Choroid plexus epithelial cell (primary cell): ENCODE measurements around the gene AUTS2.

ENCODE experiments used
- DNase-seq: peaks from one replicate; pipeline ENCODE4 v3.0.0-alpha.2; 2010; ENCODE audit warnings: low read depth
- H3K4me3 ChIP-seq: 2 replicates; pipeline ENCODE4 v1.5.1; 2011; ENCODE audit warnings: low read depth, mild to moderate bottlenecking, control low read depth, low read length, moderate library complexity
- TF ChIP-seq, protein P1 (sequence below): conservative IDR thresholded peaks from 2 replicates; pipeline ENCODE4 v1.5.1; 2011; ENCODE audit warnings: low read depth, mild to moderate bottlenecking, control low read depth, inconsistent platforms, low read length, moderate library complexity

The AUTS2 gene

GRCh38 chr7:69757528-69757927 lies 159.3 kb downstream of the AUTS2 start:
- H3K4me3 ChIP-seq = no peak overlapping the region
- TF ChIP-seq, protein P1, sequence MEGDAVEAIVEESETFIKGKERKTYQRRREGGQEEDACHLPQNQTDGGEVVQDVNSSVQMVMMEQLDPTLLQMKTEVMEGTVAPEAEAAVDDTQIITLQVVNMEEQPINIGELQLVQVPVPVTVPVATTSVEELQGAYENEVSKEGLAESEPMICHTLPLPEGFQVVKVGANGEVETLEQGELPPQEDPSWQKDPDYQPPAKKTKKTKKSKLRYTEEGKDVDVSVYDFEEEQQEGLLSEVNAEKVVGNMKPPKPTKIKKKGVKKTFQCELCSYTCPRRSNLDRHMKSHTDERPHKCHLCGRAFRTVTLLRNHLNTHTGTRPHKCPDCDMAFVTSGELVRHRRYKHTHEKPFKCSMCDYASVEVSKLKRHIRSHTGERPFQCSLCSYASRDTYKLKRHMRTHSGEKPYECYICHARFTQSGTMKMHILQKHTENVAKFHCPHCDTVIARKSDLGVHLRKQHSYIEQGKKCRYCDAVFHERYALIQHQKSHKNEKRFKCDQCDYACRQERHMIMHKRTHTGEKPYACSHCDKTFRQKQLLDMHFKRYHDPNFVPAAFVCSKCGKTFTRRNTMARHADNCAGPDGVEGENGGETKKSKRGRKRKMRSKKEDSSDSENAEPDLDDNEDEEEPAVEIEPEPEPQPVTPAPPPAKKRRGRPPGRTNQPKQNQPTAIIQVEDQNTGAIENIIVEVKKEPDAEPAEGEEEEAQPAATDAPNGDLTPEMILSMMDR = no peak
- no peak for DNase-seq

GRCh38 chr7:69757981-69758430 lies 159.7 kb downstream of the AUTS2 start:
- peak; percentile 23 for DNase-seq
- no peak overlapping the region for H3K4me3 ChIP-seq
- TF ChIP-seq, protein P1 = no peak

- DNase-seq = no peak
- TF ChIP-seq, protein P1 = no peak
- no peak overlapping the region for H3K4me3 ChIP-seq
These were observed 161.1 kb downstream of the AUTS2 start for GRCh38 chr7:69759373-69759772.

- TF ChIP-seq, protein P1 = no peak
- no peak overlapping the region for H3K4me3 ChIP-seq
- DNase-seq = no peak
These were observed 163.1 kb downstream of the AUTS2 start for GRCh38 chr7:69761290-69761922.

- TF ChIP-seq, protein P1 = no peak
- DNase-seq = no peak
- no peak overlapping the region for H3K4me3 ChIP-seq
These were observed 164.6 kb downstream of the AUTS2 start for GRCh38 chr7:69762821-69763352.

GRCh38 chr7:69763513-69763912 lies 165.2 kb downstream of the AUTS2 start:
- no peak for DNase-seq
- TF ChIP-seq, protein P1 = no peak
- no peak overlapping the region for H3K4me3 ChIP-seq

- no peak for DNase-seq
- TF ChIP-seq, protein P1 = no peak
- no peak overlapping the region for H3K4me3 ChIP-seq
These were observed 165.9 kb downstream of the AUTS2 start for GRCh38 chr7:69764147-69764546.
